ENCODE data around the gene STAB2.
A peak's percentile ranks its signal among the peaks of the same experiment; 100 is the strongest.

The STAB2 gene

DNA sequence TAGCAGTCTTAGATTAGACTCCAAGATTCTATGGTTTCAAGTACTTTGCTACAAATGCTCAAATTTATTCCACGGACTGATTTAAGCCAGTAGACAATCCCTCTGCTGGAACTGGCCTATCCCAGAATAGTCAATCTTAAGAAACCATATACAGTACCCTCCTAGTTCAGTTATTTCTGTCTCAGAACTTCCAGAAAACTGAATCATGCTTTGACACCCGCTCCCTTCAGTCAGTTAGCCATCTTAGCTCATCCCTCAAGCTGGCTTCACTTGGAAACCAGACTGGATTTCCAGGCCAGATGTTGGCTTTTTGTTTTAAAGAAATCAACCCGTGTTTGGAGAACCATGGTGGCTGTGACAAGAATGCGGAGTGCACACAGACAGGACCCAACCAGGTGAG, 128.4 kb downstream of the STAB2 start:
- DNase-seq (ENCODE audit: low read depth), result no peak
- no peak overlapping the region for H3K4me3 ChIP-seq (ENCODE audit: control insufficient read depth, low read depth, low read length)
- TF ChIP-seq, protein P1, sequence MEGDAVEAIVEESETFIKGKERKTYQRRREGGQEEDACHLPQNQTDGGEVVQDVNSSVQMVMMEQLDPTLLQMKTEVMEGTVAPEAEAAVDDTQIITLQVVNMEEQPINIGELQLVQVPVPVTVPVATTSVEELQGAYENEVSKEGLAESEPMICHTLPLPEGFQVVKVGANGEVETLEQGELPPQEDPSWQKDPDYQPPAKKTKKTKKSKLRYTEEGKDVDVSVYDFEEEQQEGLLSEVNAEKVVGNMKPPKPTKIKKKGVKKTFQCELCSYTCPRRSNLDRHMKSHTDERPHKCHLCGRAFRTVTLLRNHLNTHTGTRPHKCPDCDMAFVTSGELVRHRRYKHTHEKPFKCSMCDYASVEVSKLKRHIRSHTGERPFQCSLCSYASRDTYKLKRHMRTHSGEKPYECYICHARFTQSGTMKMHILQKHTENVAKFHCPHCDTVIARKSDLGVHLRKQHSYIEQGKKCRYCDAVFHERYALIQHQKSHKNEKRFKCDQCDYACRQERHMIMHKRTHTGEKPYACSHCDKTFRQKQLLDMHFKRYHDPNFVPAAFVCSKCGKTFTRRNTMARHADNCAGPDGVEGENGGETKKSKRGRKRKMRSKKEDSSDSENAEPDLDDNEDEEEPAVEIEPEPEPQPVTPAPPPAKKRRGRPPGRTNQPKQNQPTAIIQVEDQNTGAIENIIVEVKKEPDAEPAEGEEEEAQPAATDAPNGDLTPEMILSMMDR (IDR thresholded peaks at IDR 0.05; ENCODE audit: control insufficient read depth, insufficient read depth, low read depth, low read length, missing control alignments), result no peak

DNA sequence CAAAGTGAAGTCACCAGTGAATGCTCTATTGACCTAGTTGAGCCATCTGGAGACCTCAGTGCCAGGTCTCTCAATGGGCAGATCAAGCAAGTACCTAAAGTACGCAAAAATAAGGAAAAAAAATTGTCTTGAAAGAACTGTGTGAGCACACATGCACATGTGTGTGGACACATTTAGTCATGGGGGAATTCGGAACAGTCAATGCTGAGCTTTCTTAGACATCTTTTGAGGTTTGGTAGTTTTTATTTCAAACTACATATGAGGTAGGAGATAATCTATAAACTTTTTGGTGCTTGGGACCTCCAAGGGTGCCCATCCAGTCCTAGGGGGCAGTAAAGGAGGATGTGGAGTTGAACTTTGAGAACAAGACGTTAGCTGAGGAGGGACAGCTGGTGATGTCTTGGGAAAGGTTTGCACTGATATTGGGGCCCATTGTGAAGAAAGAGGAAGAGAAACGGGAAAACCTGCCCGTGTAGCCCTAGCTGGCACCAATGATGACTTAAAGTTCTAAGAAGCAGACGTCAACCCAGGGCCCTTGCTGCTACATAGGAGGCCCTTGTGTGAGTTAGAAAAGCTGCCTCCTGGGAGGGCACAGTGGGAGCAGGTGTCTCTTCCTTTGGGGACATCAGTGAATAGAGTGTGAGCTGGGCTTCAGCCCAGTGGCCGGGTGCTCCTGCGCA, 129.6 kb downstream of the STAB2 start:
- no peak overlapping the region for H3K4me3 ChIP-seq (ENCODE audit: control insufficient read depth, low read depth, low read length)
- no peak for DNase-seq (ENCODE audit: low read depth)
- TF ChIP-seq, protein P1 (IDR thresholded peaks at IDR 0.05; ENCODE audit: control insufficient read depth, insufficient read depth, low read depth, low read length, missing control alignments), result no peak

DNA sequence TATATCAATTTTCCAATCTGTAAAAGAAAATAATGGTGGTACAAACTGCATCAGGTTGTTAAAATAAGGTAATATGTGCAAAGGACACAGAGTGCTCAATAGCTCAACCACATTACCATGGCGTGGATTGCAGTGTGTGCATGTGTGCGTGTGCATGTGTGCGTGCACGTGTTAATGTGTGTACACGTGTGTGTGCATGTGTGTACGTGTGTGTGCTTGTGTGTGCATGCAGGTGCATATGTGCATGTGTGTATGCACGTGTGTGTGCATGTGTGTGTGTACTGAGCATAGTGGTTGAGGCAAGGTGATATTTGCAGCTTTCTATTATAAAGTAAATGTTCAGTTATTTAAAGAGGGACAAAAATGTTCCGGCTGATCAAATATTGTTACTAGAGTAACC, 138.3 kb downstream of the STAB2 start:
- DNase-seq (ENCODE audit: low read depth), result no peak

DNA sequence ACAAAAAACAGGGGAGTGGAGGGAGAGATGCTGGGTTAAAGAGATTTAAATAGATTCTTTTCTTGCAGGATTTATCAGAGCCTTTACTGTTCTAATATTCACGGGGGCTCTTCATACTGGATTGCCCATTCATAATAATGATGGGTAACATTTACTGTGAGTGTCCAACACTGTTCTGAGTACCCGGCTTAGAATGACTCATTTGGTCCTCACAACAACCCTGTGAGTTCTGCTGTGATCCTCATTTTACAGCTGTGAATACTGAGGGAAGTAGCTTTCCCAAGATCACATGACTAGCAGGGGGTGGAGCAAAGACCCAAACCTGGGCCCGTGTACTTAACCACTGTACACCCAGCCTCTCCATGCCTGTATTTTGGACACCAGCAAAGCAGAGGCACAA, 140.6 kb downstream of the STAB2 start:
- H3K4me3 ChIP-seq (ENCODE audit: control insufficient read depth, low read depth, low read length), result no peak overlapping the region
- no peak for DNase-seq (ENCODE audit: low read depth)
- TF ChIP-seq, protein P1 (IDR thresholded peaks at IDR 0.05; ENCODE audit: control insufficient read depth, insufficient read depth, low read depth, low read length, missing control alignments), result no peak

More for the DNA sequence above, 138.3 kb downstream of the STAB2 start:
- H3K4me3 ChIP-seq (ENCODE audit: control insufficient read depth, low read depth, low read length), result no peak overlapping the region
- TF ChIP-seq, protein P1 (IDR thresholded peaks at IDR 0.05; ENCODE audit: control insufficient read depth, insufficient read depth, low read depth, low read length, missing control alignments), result no peak

DNA sequence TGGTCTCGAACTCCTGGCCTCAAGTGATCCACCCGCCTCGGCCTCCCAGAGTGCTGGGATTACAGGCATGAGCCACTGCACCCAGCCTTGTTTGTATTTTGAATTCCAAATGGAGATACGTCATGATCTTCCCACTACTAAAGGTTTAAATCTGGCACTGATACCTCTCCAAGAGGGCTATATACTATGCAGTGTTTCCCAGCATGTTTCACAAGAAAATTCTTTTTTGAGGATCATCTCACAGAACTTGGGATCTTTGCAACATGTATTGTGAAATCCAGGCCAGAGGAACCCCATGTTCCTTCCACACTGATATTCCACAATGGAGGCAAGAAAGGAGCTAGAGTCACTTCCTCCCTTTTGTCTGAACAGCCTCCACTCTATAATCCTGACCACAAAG, 141.2 kb downstream of the STAB2 start:
- H3K4me3 ChIP-seq (ENCODE audit: control insufficient read depth, low read depth, low read length), result no peak overlapping the region
- TF ChIP-seq, protein P1 (IDR thresholded peaks at IDR 0.05; ENCODE audit: control insufficient read depth, insufficient read depth, low read depth, low read length, missing control alignments), result no peak
- DNase-seq (ENCODE audit: low read depth), result peak; percentile 35

DNA sequence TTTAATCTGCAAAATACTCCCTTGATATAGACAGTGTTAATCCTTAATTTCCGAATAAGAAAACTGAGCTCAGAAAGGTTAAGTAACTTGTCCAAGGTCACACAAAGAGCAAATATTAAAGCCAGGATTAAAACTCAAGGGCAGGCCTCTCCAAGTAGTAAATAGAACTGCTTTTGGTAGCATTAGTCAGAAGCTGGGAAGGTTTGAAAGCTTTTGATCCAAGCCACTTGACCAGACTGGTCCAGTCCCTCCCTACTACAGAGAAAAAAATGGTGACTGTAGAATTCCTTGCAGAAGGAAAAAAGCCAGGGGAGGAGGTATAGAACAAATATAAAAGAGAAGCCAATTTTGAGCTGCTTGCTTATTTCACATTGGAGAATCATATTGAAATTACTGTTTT, 142.4 kb downstream of the STAB2 start:
- H3K4me3 ChIP-seq (ENCODE audit: control insufficient read depth, low read depth, low read length), result no peak overlapping the region
- DNase-seq (ENCODE audit: low read depth), result no peak
- TF ChIP-seq, protein P1 (IDR thresholded peaks at IDR 0.05; ENCODE audit: control insufficient read depth, insufficient read depth, low read depth, low read length, missing control alignments), result no peak
